Esophagus squamous epithelium (tissue), 4 donors: ENCODE results near the gene DENND2C.

Experiments used
- POLR2A ChIP-seq, 4 donors: fragments of 450-650 bp; IDR thresholded peaks; one replicate each; pipeline ENCODE4 v1.6.1; 2017; ENCODE audit warnings: antibody characterized with exemption in 4 of 4, mild to moderate bottlenecking in 4 of 4, moderate library complexity in 3 of 4
- TF ChIP-seq, protein P1 (sequence below), 6 experiments: fragments of 450-650 bp in 4 of 6; fragments of 200-600 bp in 2 of 6; sonication (generic) in 2 of 6; IDR thresholded peaks; one replicate each; pipeline ENCODE4 v1.5.1; 2016 to 2019; ENCODE audit warnings: antibody characterized with exemption in 6 of 6, mild to moderate bottlenecking in 4 of 6, moderate library complexity in 4 of 6

DNA sequence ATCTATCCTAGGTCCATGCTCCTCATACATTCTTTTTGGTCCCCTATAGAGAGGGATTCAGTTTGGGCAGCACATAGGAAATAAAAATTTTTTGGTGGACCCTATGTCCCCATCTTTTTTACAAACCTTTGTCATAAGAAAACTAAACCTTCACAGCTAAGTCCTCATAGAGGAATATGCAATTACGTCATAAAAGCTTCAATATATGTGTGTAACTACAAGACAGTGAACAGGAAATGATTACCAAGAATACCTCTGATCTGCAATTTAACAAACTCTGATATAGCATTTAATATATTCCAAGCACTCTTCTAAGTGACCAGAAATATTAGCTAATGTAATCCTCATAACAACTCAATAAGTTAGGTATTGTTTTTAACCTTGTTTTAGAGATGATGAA lies 6.3 kb upstream of the DENND2C start:
- TF ChIP-seq, protein P1, sequence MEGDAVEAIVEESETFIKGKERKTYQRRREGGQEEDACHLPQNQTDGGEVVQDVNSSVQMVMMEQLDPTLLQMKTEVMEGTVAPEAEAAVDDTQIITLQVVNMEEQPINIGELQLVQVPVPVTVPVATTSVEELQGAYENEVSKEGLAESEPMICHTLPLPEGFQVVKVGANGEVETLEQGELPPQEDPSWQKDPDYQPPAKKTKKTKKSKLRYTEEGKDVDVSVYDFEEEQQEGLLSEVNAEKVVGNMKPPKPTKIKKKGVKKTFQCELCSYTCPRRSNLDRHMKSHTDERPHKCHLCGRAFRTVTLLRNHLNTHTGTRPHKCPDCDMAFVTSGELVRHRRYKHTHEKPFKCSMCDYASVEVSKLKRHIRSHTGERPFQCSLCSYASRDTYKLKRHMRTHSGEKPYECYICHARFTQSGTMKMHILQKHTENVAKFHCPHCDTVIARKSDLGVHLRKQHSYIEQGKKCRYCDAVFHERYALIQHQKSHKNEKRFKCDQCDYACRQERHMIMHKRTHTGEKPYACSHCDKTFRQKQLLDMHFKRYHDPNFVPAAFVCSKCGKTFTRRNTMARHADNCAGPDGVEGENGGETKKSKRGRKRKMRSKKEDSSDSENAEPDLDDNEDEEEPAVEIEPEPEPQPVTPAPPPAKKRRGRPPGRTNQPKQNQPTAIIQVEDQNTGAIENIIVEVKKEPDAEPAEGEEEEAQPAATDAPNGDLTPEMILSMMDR (IDR thresholded peaks at IDR 0.05) = no peak
- no peak for TF ChIP-seq POLR2A (IDR thresholded peaks at IDR 0.05)
